Peyer's patch (tissue), 4 donors: Measurements from ENCODE around the gene TMEM125. TPM values are rescaled to one million over a fixed set of nuclear protein-coding genes. Genes with fewer than 3 reads are reported as not detected.

Experiments
- DNase-seq, 3 donors: peaks; one replicate each; pipeline ENCODE4 v3.0.0-alpha.2; 2017 to 2019
- H3K27ac ChIP-seq, 4 donors: fragments of 200-600 bp; sonication (generic); one replicate each; pipeline ENCODE4 v1.5.1; 2016 to 2019
- H3K27me3 ChIP-seq, 2 donors: fragments of 200-600 bp; sonication (generic); one replicate each; pipeline ENCODE4 v1.5.1; 2019
- H3K36me3 ChIP-seq, 3 donors: fragments of 200-600 bp; sonication (generic); one replicate each; pipeline ENCODE4 v1.5.1; 2016 to 2019
- H3K4me1 ChIP-seq, 4 donors: fragments of 200-600 bp; sonication (generic); one replicate each; pipeline ENCODE4 v1.5.1; 2016 to 2019
- H3K4me3 ChIP-seq, 4 donors: fragments of 200-600 bp; sonication (generic); 1 replicate in 3 of 4; 2 replicates in 1 of 4; pipeline ENCODE4 v1.5.1; 2016 to 2019; ENCODE audit warnings: mild to moderate bottlenecking in 1 of 4
- H3K9me3 ChIP-seq, 4 donors: fragments of 200-600 bp; sonication (generic); one replicate each; pipeline ENCODE4 v1.5.1; 2016 to 2019; ENCODE audit warnings: mild to moderate bottlenecking in 1 of 4
- CTCF ChIP-seq, 6 experiments: fragments of 450-650 bp in 4 of 6; fragments of 200-600 bp in 2 of 6; sonication (generic) in 1 of 6; IDR thresholded peaks; one replicate each; pipeline ENCODE4 v1.5.1; 2017 to 2019; ENCODE audit warnings: antibody characterized with exemption in 6 of 6, mild to moderate bottlenecking in 3 of 6, moderate library complexity in 1 of 6
- POLR2A ChIP-seq, 2 donors: fragments of 450-650 bp; IDR thresholded peaks; one replicate each; pipeline ENCODE4 v1.5.1; 2017; ENCODE audit warnings: antibody characterized with exemption in 2 of 2, mild to moderate bottlenecking in 2 of 2, moderate library complexity in 2 of 2
- total RNA-seq, 4 donors: library from RNA; depleted of rRNA; stranded (reverse); fragments of >200 nt; gene quantifications; one replicate each; pipeline ENCODE4 v1.1.0, GENCODE V29; 2016

The TMEM125 gene
- 10 to 100 TPM; 14.0 to 87.7 (median 74.8) TPM for total RNA-seq

DNA sequence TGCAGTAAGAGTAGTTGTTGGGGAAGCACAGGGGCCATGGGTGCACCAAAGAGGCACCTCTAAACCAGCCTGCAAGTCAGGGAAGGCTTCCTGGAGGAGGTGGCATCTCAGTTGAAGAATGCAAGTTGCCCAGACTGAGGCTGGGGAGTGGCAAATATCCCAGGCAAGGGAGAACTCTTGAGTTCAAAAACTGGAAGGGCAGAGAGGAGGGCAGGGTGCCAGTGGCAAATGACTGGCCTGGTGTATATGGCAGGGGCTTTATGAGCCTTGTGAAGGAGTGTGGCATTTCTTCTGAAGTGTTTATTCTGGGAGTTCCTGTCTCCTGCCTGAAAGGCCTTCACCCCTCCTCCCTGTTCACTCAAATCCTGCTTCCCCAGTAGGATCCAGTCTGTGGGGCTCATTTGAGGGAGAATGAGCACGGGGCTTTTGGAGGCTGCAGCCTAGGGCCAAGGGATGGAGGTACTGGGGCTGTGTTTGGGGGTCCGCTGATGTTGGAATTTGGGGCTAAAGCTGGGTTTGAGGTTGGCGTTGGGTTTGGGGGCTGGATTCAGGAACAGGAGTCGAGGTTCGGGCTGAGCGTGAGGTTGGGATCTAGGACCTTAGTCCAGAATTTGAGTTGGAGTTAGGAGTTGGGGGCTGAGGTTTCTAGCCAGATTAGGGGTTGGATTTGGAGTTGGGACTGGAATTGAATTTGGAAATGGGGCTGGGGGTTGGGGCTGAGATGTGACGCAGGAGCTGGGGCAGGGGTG is at the start of gene TMEM125:
TMEM125 (plus strand) TSS at position 357 of the 749 bp plus-strand sequence. CDS start 2,740 bp downstream, outside the sequence.
- Histone ChIP-seq H3K4me1 (peaks cover 0 to 28% (median 3%) of the 10 kb centered on the region in 4 donors), H3K27me3 (no peaks in the 10 kb centered on the region), H3K27ac (peak within 1 kb of the TSS in 3 of 4 donors; percentile 66 to 90 (median 69)), H3K4me3 (peak within 1 kb of the TSS; percentile 11 to 53 (median 40)), H3K36me3 (no peaks in the 10 kb centered on the region), H3K9me3 (no peaks in the 10 kb centered on the region)
- peak in 1 of 3 donors; percentile 59 for DNase-seq
- TF ChIP-seq CTCF (IDR thresholded peaks at IDR 0.05) (no peak), POLR2A (IDR thresholded peaks at IDR 0.05) (no peak)

GRCh38 chr1:43220905-43221778 is 48.6 kb upstream of the TMEM125 start:
- H3K36me3 ChIP-seq: no peaks in the 10 kb centered on the region
- peaks cover 0 to 4% (median 0%) of the 10 kb centered on the region in 4 donors for H3K4me1 ChIP-seq
- H3K4me3 ChIP-seq: no peak overlapping the region
- peak in 1 of 3 donors; percentile 39 for DNase-seq
- H3K27me3 ChIP-seq: no peaks in the 10 kb centered on the region
- TF ChIP-seq POLR2A (IDR thresholded peaks at IDR 0.05) (no peak), CTCF (IDR thresholded peaks at IDR 0.05) (no peak)
- peak overlapping the region in 3 of 4 donors; percentile 35 to 70 (median 63) for H3K27ac ChIP-seq
- H3K9me3 ChIP-seq: no peaks in the 10 kb centered on the region

GRCh38 chr1:43221797-43222196 is 48.0 kb upstream of the TMEM125 start:
- no peak overlapping the region for H3K4me3 ChIP-seq
- H3K36me3 ChIP-seq: no peaks in the 10 kb centered on the region
- peak overlapping the region in 2 of 4 donors; percentile 63 to 70 for H3K27ac ChIP-seq
- no peaks in the 10 kb centered on the region for H3K9me3 ChIP-seq
- H3K4me1 ChIP-seq: peaks cover 0 to 4% (median 0%) of the 10 kb centered on the region in 4 donors
- no peak for TF ChIP-seq CTCF (IDR thresholded peaks at IDR 0.05)
- no peak for TF ChIP-seq POLR2A (IDR thresholded peaks at IDR 0.05)
- DNase-seq: no peak
- no peaks in the 10 kb centered on the region for H3K27me3 ChIP-seq

DNA sequence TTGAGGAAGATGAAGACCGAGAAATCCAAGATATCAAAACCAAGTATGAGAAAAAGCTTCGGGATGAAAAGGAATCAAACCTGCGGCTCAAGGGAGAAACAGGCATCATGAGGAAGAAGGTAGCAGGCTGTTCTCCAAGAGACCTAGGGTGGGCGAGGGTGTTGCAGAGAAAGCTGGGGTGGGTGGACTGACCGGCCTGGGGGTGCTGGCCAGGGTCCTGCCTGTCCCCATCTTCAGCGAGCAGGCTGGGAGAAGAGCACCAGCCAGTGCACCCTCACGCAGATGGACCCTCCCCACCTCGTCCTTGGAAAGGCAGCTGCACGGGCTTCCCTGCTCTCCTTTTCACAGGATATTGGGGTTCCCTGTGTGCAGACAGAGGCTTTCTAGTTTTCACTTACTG is 46.9 kb upstream of the TMEM125 start:
- no peak overlapping the region for H3K4me3 ChIP-seq
- no peaks in the 10 kb centered on the region for H3K9me3 ChIP-seq
- H3K27ac ChIP-seq: no peak overlapping the region
- H3K4me1 ChIP-seq: peaks cover 0 to 4% (median 1%) of the 10 kb centered on the region in 4 donors
- H3K27me3 ChIP-seq: no peaks in the 10 kb centered on the region
- TF ChIP-seq POLR2A (IDR thresholded peaks at IDR 0.05): no peak
- no peak for TF ChIP-seq CTCF (IDR thresholded peaks at IDR 0.05)
- DNase-seq: no peak
- no peaks in the 10 kb centered on the region for H3K36me3 ChIP-seq

DNA sequence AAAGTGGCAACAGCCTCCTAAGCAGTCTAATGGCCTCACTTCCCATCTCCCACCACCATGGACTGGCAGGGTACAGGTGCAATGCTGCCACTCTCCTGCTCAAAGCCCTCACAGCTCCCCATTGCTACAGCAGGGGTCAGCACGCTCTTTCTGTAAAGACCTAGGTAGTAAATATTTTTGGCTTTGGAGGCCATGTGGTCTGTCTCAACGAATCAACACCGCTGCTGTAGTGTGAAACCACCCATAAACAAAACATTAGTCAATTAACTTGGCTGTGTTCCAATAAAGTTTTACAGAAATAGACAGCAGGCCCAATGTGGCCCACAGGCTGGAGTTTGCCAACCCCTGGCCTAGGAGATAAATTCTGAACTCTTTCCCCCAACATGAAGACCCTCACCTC is 44.6 kb upstream of the TMEM125 start:
- Histone ChIP-seq H3K27me3 (no peaks in the 10 kb centered on the region), H3K9me3 (no peaks in the 10 kb centered on the region), H3K4me1 (peaks cover 0 to 4% (median 1%) of the 10 kb centered on the region in 4 donors), H3K4me3 (no peak overlapping the region), H3K36me3 (no peaks in the 10 kb centered on the region), H3K27ac (no peak overlapping the region)
- TF ChIP-seq CTCF (IDR thresholded peaks at IDR 0.05): no peak
- no peak for TF ChIP-seq POLR2A (IDR thresholded peaks at IDR 0.05)
- DNase-seq: no peak
